Liver (tissue), 9 donors: ENCODE results near the gene SYK. TPM values are rescaled to one million over a fixed set of nuclear protein-coding genes. Genes with fewer than 3 reads are reported as not detected.

Experiments used
- DNase-seq: peaks from one replicate; pipeline ENCODE4 v3.0.0-alpha.2; 2017; ENCODE audit warnings: low spot score
- H3K27ac ChIP-seq, 2 donors: one replicate each; pipeline ENCODE4 v1.7.0; 2013; ENCODE audit warnings: inconsistent platforms in 2 of 2, low read length in 2 of 2, control low read depth in 1 of 2, low read depth in 1 of 2, mild to moderate bottlenecking in 1 of 2
- H3K27me3 ChIP-seq, 4 donors: one replicate each; pipeline versions ENCODE4 v1.6.1 to v1.7.0; 2013; ENCODE audit warnings: low read length in 3 of 4, inconsistent platforms in 1 of 4, mild to moderate bottlenecking in 1 of 4, moderate library complexity in 1 of 4; ENCODE audit not compliant: control insufficient read depth in 4 of 4, insufficient read depth in 4 of 4
- H3K36me3 ChIP-seq, 4 donors: one replicate each; pipeline versions ENCODE4 v1.6.1 to v1.7.0; 2013; ENCODE audit warnings: low read length in 3 of 4, mild to moderate bottlenecking in 3 of 4, low read depth in 1 of 4, moderate library complexity in 1 of 4; ENCODE audit not compliant: control insufficient read depth in 4 of 4, insufficient read depth in 3 of 4
- H3K4me1 ChIP-seq, 4 donors: one replicate each; pipeline versions ENCODE4 v1.6.1 to v1.7.0; 2013; ENCODE audit warnings: low read length in 3 of 4, mild to moderate bottlenecking in 3 of 4, moderate library complexity in 1 of 4; ENCODE audit not compliant: control insufficient read depth in 4 of 4, insufficient read depth in 4 of 4
- H3K4me3 ChIP-seq, 3 donors: one replicate each; pipeline versions ENCODE4 v1.6.1 to v1.7.0; 2013; ENCODE audit warnings: low read length in 3 of 3, control low read depth in 1 of 3, low read depth in 1 of 3, mild to moderate bottlenecking in 1 of 3
- H3K9ac ChIP-seq, 2 donors: one replicate each; pipeline ENCODE4 v1.7.0; 2013; ENCODE audit warnings: low read length in 2 of 2, mild to moderate bottlenecking in 2 of 2, moderate library complexity in 2 of 2, control low read depth in 1 of 2, low read depth in 1 of 2
- H3K9me3 ChIP-seq, 4 donors: one replicate each; pipeline versions ENCODE4 v1.6.1 to v1.7.0; 2013; ENCODE audit warnings: low read length in 3 of 4; ENCODE audit not compliant: control insufficient read depth in 4 of 4
- ATF3 ChIP-seq: IDR thresholded peaks from 2 replicates; pipeline ENCODE4 v1.6.1; 2016; ENCODE audit warnings: antibody characterized with exemption
- EGR1 ChIP-seq, 2 donors: IDR thresholded peaks; 2 replicates each; pipeline ENCODE4 v1.6.1; 2016 to 2018; ENCODE audit warnings: antibody characterized with exemption in 2 of 2, low read depth in 2 of 2
- FOXA1 ChIP-seq: IDR thresholded peaks from 2 replicates; pipeline ENCODE4 v1.6.1; 2016; ENCODE audit warnings: antibody characterized with exemption
- FOXA2 ChIP-seq: IDR thresholded peaks from 2 replicates; pipeline ENCODE4 v1.6.1; 2016; ENCODE audit warnings: antibody characterized with exemption
- GABPA ChIP-seq, 2 donors: IDR thresholded peaks in 1 of 2; conservative IDR thresholded peaks in 1 of 2; 2 replicates each; pipeline ENCODE4 v1.6.1; 2016; ENCODE audit warnings: antibody characterized with exemption in 2 of 2, mild to moderate bottlenecking in 1 of 2, moderate library complexity in 1 of 2
- HNF4A ChIP-seq, 2 donors: conservative IDR thresholded peaks; 2 replicates each; pipeline ENCODE4 v1.6.1; 2016; ENCODE audit warnings: antibody characterized with exemption in 2 of 2, mild to moderate bottlenecking in 2 of 2
- HNF4G ChIP-seq: IDR thresholded peaks from 2 replicates; pipeline ENCODE4 v1.6.1; 2016; ENCODE audit warnings: antibody characterized with exemption
- JUND ChIP-seq, 2 donors: IDR thresholded peaks; 2 replicates each; pipeline ENCODE4 v1.6.1; 2016; ENCODE audit warnings: antibody characterized with exemption in 2 of 2
- RAD21 ChIP-seq, 2 donors: IDR thresholded peaks; 2 replicates each; pipeline ENCODE4 v1.6.1; 2016; ENCODE audit warnings: antibody characterized with exemption in 2 of 2, mild to moderate bottlenecking in 2 of 2
- RXRA ChIP-seq, 2 donors: IDR thresholded peaks; 2 replicates each; pipeline ENCODE4 v1.6.1; 2017 to 2018; ENCODE audit warnings: antibody characterized with exemption in 2 of 2, mild to moderate bottlenecking in 1 of 2
- SP1 ChIP-seq: IDR thresholded peaks from 2 replicates; pipeline ENCODE4 v1.6.1; 2018; ENCODE audit warnings: antibody characterized with exemption, mild to moderate bottlenecking
- TAF1 ChIP-seq: conservative IDR thresholded peaks from 2 replicates; pipeline ENCODE4 v1.6.1; 2016; ENCODE audit warnings: antibody characterized with exemption, mild to moderate bottlenecking
- YY1 ChIP-seq: IDR thresholded peaks from 2 replicates; pipeline ENCODE4 v1.6.1; 2016; ENCODE audit warnings: antibody characterized with exemption, mild to moderate bottlenecking
- WGBS: extraction: QIAGEN DNeasy Blood & Tissue Kit; methylation state at CpG from one replicate; pipeline ENCODE4 v1.1.7; 2013; 5-methylcytosine and 5-hydroxymethylcytosine counted together
- polyA plus RNA-seq, 2 donors: library from polyadenylated mRNA; stranded (reverse) in 1 of 2; unstranded in 1 of 2; fragments of 200-250 nt in 1 of 2; fragments of >200 nt in 1 of 2; fragmentation: Nextera tagmentation in 1 of 2; extraction: Ambion mirVana in 1 of 2; gene quantifications; one replicate each; pipeline versions ENCODE4 v1.2.1 to v1.2.3, GENCODE V29; 2013 to 2015
- total RNA-seq, 2 donors: library from RNA; depleted of rRNA; stranded (reverse); fragments of >200 nt; gene quantifications; one replicate each; pipeline ENCODE4 v1.2.3, GENCODE V29; 2014
- TF ChIP-seq, protein P1 (sequence below): IDR thresholded peaks from 2 replicates; pipeline ENCODE4 v1.6.1; 2016; ENCODE audit warnings: antibody characterized with exemption
- TF ChIP-seq, protein P2 (sequence below): IDR thresholded peaks from 2 replicates; pipeline ENCODE4 v1.6.1; 2016; ENCODE audit warnings: antibody characterized with exemption, mild to moderate bottlenecking
- TF ChIP-seq, protein P3 (sequence below): fragments of 150-350 bp; IDR thresholded peaks from 2 replicates; pipeline ENCODE4 v1.5.1; 2017; ENCODE audit warnings: improper control_type of control experiment, low read depth, low read length; ENCODE audit not compliant: missing input control
- TF ChIP-seq, protein P4 (sequence below): IDR thresholded peaks from 2 replicates; pipeline ENCODE4 v1.6.1; 2016; ENCODE audit warnings: antibody characterized with exemption
- donor health status: healthy.
- donor health status: healthy.
- donor health status: healthy.
- donor health status: healthy.
- donor health status: healthy.

SYK gene
- total and polyA plus RNA-seq, 4 donors: 2.0 to 15.4 (median 4.1) TPM

DNA sequence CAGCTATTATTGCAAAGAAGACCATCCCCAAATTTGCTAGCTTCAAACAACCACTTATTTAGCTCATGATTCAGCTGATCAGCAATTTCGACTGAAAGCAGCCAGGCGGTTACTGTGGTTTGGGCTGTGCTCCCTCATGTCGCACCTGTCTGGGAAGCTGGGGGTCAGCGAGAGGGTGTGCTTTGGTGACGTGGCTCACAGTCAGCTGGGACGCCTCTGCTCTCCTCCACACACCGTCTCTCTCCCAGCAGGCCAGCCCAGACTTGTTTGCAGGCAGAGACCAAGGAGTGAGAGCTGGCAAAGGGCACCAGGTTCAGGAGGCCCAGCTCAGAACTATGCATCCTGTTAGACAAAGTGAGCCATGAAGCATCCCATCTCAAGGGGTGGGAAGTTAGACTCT lies 140.9 kb downstream of the SYK start (continued):
- TF ChIP-seq, protein P1, sequence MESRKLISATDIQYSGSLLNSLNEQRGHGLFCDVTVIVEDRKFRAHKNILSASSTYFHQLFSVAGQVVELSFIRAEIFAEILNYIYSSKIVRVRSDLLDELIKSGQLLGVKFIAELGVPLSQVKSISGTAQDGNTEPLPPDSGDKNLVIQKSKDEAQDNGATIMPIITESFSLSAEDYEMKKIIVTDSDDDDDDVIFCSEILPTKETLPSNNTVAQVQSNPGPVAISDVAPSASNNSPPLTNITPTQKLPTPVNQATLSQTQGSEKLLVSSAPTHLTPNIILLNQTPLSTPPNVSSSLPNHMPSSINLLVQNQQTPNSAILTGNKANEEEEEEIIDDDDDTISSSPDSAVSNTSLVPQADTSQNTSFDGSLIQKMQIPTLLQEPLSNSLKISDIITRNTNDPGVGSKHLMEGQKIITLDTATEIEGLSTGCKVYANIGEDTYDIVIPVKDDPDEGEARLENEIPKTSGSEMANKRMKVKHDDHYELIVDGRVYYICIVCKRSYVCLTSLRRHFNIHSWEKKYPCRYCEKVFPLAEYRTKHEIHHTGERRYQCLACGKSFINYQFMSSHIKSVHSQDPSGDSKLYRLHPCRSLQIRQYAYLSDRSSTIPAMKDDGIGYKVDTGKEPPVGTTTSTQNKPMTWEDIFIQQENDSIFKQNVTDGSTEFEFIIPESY: no peak

- WGBS: 68% methylated on average over 7 of the region's 7 CpGs
- TF ChIP-seq, protein P2, sequence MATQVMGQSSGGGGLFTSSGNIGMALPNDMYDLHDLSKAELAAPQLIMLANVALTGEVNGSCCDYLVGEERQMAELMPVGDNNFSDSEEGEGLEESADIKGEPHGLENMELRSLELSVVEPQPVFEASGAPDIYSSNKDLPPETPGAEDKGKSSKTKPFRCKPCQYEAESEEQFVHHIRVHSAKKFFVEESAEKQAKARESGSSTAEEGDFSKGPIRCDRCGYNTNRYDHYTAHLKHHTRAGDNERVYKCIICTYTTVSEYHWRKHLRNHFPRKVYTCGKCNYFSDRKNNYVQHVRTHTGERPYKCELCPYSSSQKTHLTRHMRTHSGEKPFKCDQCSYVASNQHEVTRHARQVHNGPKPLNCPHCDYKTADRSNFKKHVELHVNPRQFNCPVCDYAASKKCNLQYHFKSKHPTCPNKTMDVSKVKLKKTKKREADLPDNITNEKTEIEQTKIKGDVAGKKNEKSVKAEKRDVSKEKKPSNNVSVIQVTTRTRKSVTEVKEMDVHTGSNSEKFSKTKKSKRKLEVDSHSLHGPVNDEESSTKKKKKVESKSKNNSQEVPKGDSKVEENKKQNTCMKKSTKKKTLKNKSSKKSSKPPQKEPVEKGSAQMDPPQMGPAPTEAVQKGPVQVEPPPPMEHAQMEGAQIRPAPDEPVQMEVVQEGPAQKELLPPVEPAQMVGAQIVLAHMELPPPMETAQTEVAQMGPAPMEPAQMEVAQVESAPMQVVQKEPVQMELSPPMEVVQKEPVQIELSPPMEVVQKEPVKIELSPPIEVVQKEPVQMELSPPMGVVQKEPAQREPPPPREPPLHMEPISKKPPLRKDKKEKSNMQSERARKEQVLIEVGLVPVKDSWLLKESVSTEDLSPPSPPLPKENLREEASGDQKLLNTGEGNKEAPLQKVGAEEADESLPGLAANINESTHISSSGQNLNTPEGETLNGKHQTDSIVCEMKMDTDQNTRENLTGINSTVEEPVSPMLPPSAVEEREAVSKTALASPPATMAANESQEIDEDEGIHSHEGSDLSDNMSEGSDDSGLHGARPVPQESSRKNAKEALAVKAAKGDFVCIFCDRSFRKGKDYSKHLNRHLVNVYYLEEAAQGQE: no peak
- TF ChIP-seq RAD21 (IDR thresholded peaks at IDR 0.05) (no peak), YY1 (no peak), RXRA (IDR thresholded peaks at IDR 0.05) (no peak), HNF4G (no peak), EGR1 (IDR thresholded peaks at IDR 0.05; ENCODE audit: low read depth in 2 of 2) (no peak), FOXA1 (no peak)
- TF ChIP-seq, protein P3, sequence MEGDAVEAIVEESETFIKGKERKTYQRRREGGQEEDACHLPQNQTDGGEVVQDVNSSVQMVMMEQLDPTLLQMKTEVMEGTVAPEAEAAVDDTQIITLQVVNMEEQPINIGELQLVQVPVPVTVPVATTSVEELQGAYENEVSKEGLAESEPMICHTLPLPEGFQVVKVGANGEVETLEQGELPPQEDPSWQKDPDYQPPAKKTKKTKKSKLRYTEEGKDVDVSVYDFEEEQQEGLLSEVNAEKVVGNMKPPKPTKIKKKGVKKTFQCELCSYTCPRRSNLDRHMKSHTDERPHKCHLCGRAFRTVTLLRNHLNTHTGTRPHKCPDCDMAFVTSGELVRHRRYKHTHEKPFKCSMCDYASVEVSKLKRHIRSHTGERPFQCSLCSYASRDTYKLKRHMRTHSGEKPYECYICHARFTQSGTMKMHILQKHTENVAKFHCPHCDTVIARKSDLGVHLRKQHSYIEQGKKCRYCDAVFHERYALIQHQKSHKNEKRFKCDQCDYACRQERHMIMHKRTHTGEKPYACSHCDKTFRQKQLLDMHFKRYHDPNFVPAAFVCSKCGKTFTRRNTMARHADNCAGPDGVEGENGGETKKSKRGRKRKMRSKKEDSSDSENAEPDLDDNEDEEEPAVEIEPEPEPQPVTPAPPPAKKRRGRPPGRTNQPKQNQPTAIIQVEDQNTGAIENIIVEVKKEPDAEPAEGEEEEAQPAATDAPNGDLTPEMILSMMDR: no peak
- Histone ChIP-seq H3K9ac (no peak overlapping the region), H3K4me3 (no peak overlapping the region), H3K9me3 (peaks cover 0 to 2% (median 0%) of the 10 kb centered on the region in 4 donors), H3K27ac (no peak overlapping the region), H3K27me3 (no peaks in the 10 kb centered on the region), H3K4me1 (no peaks in the 10 kb centered on the region), H3K36me3 (no peaks in the 10 kb centered on the region)
- DNase-seq: no peak
These were observed 141.7 kb downstream of the SYK start for GRCh38 chr9:90943341-90943740.

DNA sequence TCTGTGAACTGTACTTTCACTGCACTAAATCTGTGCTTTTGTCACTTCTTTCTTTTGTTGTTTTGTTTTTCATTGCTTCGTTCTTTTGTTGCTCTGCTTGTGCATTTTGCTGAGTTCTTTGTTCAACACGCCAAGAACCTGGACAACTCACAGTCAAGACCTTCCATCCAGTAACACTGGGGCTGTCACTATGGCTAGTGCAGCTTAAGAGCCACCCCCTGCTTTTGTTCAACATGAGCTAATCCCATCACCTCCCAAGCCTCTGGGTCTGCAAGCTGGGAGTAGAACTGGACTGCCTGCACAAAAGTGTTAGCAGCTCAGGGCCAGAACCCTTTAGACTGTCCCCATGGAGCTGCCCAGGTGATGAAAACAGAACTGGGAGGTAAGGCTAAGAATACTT lies 143.7 kb downstream of the SYK start:
- peaks cover 0 to 2% (median 0%) of the 10 kb centered on the region in 4 donors for H3K9me3 ChIP-seq
- H3K36me3 ChIP-seq: no peaks in the 10 kb centered on the region
- DNase-seq: no peak
- no peaks in the 10 kb centered on the region for H3K27me3 ChIP-seq
- H3K27ac ChIP-seq: no peak overlapping the region
- 90% methylated on average over 2 of the region's 2 CpGs for WGBS
- no peaks in the 10 kb centered on the region for H3K4me1 ChIP-seq
- no peak overlapping the region for H3K4me3 ChIP-seq
- no peak overlapping the region for H3K9ac ChIP-seq
- TF ChIP-seq, protein P4, sequence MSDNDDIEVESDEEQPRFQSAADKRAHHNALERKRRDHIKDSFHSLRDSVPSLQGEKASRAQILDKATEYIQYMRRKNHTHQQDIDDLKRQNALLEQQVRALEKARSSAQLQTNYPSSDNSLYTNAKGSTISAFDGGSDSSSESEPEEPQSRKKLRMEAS: no peak
- TF ChIP-seq FOXA2 (no peak), RXRA (IDR thresholded peaks at IDR 0.05) (no peak), HNF4A (conservative IDR thresholded peaks at IDR 0.05) (no peak), EGR1 (IDR thresholded peaks at IDR 0.05; ENCODE audit: low read depth in 2 of 2) (no peak), JUND (IDR thresholded peaks at IDR 0.05) (no peak), ATF3 (no peak), TAF1 (no peak), SP1 (no peak), RAD21 (IDR thresholded peaks at IDR 0.05) (no peak), YY1 (no peak), FOXA1 (no peak), GABPA (IDR thresholded peaks at IDR 0.05 in 1 of 2, conservative IDR thresholded peaks at IDR 0.05 in 1 of 2) (no peak)
- TF ChIP-seq, protein P3: no peak
- TF ChIP-seq, protein P1: no peak
